Measurements from ENCODE around the gene MRPL1. TPM values are rescaled to one million over a fixed set of nuclear protein-coding genes. Genes with fewer than 3 reads are reported as not detected.

Gene MRPL1
- total and polyA plus RNA-seq, 2 donors = 45.9 to 74.7 TPM

DNA sequence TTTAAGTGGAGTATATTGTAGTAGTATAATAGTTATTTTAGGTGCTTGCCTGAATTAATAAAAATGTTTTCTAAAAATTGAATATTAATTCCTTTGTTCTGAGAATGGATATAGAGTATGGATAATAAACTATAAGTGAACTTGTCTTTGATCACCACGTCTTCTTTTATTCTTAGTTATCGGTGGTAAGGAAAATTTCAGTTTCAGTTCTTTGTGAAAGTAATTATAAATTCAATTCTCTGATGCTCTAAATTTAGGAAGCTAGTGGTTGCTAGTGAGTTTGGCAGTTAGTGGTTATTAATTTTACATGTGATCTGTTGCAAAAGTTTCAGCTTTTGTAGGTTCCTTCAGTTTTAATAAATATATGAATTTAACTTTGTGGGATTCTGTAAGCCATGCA lies 30.8 kb downstream of the MRPL1 start:
- DNase-seq (ENCODE audit: low read depth in 6 of 9, low spot score in 9 of 9) = no peak
- H3K4me3 ChIP-seq (ENCODE audit: low read length in 2 of 2) = no peak overlapping the region
- no peak overlapping the region for H3K27ac ChIP-seq (ENCODE audit: low read depth in 1 of 2, low read length in 1 of 2)
- H3K36me3 ChIP-seq (ENCODE audit: control insufficient read depth in 2 of 2, insufficient read depth in 2 of 2, low read length in 1 of 2) = peaks cover 0 to 24% of the 10 kb centered on the region in 2 donors
- 75% methylated on average over 2 of the region's 2 CpGs for WGBS
- no peaks in the 10 kb centered on the region for H3K4me1 ChIP-seq (ENCODE audit: control insufficient read depth in 2 of 2, insufficient read depth in 2 of 2, low read length in 2 of 2)
- H3K9me3 ChIP-seq (ENCODE audit: control insufficient read depth in 2 of 2, insufficient read depth in 1 of 2, low read length in 1 of 2) = no peaks in the 10 kb centered on the region
- no peaks in the 10 kb centered on the region for H3K27me3 ChIP-seq (ENCODE audit: control insufficient read depth in 2 of 2, insufficient read depth in 1 of 2, low read length in 1 of 2)

DNA sequence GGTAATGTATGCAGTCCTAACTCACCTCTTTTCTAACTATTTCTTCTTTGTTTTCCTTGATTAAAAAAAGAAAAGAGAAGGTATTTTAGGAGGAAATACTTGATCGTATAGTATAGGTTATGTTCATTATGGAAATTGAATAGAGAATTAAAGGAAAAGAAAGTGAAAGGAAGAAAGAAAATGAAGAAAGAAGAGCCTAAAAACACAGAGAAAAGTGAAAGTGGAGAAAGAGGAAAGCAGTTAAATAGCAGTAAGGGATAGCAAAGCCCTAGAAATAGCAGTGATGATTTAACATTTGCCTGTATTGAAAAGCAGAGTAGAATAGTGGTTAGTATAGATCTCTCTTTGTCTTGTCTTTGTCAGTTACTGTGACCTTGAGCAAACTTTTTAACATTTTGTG lies 37.0 kb downstream of the MRPL1 start:
- Histone ChIP-seq H3K4me3 (ENCODE audit: low read length in 2 of 2) (no peak overlapping the region), H3K9me3 (ENCODE audit: control insufficient read depth in 2 of 2, insufficient read depth in 1 of 2, low read length in 1 of 2) (no peaks in the 10 kb centered on the region), H3K36me3 (ENCODE audit: control insufficient read depth in 2 of 2, insufficient read depth in 2 of 2, low read length in 1 of 2) (peaks cover 0 to 10% of the 10 kb centered on the region in 2 donors), H3K27me3 (ENCODE audit: control insufficient read depth in 2 of 2, insufficient read depth in 1 of 2, low read length in 1 of 2) (no peaks in the 10 kb centered on the region), H3K27ac (ENCODE audit: low read depth in 1 of 2, low read length in 1 of 2) (no peak overlapping the region), H3K4me1 (ENCODE audit: control insufficient read depth in 2 of 2, insufficient read depth in 2 of 2, low read length in 2 of 2) (no peaks in the 10 kb centered on the region)
- DNase-seq (ENCODE audit: low read depth in 6 of 9, low spot score in 9 of 9) = no peak
- WGBS = 56% methylated on average over 1 of the region's 1 CpG

DNA sequence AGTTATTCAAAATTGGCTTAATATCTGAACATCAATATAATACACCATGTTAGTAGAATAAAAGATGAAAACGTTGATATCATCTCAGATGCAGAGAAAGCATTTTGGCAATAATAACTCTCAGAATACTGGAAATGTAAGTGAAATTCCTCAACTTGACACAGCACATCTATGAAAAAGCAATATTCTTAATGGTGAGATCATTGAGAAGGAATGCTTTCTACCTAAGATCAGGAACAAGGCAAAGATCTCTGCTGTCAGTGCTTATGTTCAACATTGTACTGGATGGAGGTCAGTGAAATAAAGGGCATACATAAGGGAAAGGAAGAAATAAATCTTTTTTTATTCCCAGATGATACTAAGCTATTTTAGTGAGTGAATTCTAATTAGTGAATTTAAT lies 40.6 kb downstream of the MRPL1 start:
- WGBS = 94% methylated on average over 1 of the region's 1 CpG
- no peaks in the 10 kb centered on the region for H3K9me3 ChIP-seq (ENCODE audit: control insufficient read depth in 2 of 2, insufficient read depth in 1 of 2, low read length in 1 of 2)
- DNase-seq (ENCODE audit: low read depth in 6 of 9, low spot score in 9 of 9) = no peak

DNA sequence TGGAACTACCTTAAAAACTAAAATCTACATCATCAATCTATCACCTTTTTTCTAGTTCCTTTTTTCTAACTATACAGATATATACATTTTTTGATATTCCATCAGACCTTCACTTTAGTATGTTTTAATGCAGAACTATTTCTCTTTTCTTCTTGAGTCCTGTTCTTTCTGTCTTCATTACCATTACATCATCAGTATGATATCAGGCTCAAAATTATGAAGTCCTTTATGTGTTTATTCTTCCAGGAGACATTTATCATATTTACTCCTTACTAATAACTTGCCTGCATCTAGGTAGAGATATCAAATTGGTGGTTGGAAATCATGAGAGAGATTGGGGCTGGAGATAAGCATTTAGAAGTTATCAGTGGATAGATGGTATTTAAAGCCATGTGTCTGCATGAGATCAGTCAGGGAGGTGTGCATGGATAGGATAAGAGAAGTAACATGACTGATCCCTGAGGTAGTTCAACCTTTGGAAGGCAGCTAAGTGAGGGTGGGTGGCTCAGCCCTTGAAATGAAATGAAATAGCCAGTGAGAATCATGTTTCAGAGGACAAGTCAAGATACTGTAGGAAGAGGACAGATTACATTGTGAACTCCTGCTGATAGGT lies 43.1 kb downstream of the MRPL1 start:
- Histone ChIP-seq H3K9me3 (ENCODE audit: control insufficient read depth in 2 of 2, insufficient read depth in 1 of 2, low read length in 1 of 2) (no peaks in the 10 kb centered on the region), H3K36me3 (ENCODE audit: control insufficient read depth in 2 of 2, insufficient read depth in 2 of 2, low read length in 1 of 2) (no peaks in the 10 kb centered on the region), H3K4me3 (ENCODE audit: low read length in 2 of 2) (no peak overlapping the region), H3K4me1 (ENCODE audit: control insufficient read depth in 2 of 2, insufficient read depth in 2 of 2, low read length in 2 of 2) (no peaks in the 10 kb centered on the region), H3K27me3 (ENCODE audit: control insufficient read depth in 2 of 2, insufficient read depth in 1 of 2, low read length in 1 of 2) (no peaks in the 10 kb centered on the region), H3K27ac (ENCODE audit: low read depth in 1 of 2, low read length in 1 of 2) (no peak overlapping the region)
- DNase-seq (ENCODE audit: low read depth in 6 of 9, low spot score in 9 of 9) = no peak

More for the DNA sequence above, 40.6 kb downstream of the MRPL1 start:
- Histone ChIP-seq H3K4me3 (ENCODE audit: low read length in 2 of 2) (no peak overlapping the region), H3K4me1 (ENCODE audit: control insufficient read depth in 2 of 2, insufficient read depth in 2 of 2, low read length in 2 of 2) (no peaks in the 10 kb centered on the region), H3K36me3 (ENCODE audit: control insufficient read depth in 2 of 2, insufficient read depth in 2 of 2, low read length in 1 of 2) (no peaks in the 10 kb centered on the region), H3K27me3 (ENCODE audit: control insufficient read depth in 2 of 2, insufficient read depth in 1 of 2, low read length in 1 of 2) (no peaks in the 10 kb centered on the region), H3K27ac (ENCODE audit: low read depth in 1 of 2, low read length in 1 of 2) (no peak overlapping the region)

DNA sequence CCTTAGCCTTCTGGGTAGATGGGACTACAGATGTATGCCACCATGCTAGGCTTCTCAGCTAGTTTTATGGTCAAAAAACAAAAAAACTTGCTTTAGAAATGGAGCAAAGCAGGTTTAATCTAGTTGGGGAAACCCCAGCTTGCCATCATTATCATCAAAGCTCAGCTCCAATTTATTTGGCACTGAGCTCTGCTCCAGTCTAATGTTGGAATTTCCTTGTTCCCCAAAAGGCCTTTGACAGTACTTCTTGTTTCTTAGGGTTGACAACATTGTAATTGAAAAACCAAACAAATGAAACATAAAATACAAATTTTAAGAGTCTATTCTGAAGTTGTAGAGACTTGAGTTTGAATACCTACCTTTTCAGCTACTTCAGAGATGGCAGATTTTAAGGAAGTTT lies 48.0 kb downstream of the MRPL1 start:
- Histone ChIP-seq H3K27ac (ENCODE audit: low read depth in 1 of 2, low read length in 1 of 2) (no peak overlapping the region), H3K9me3 (ENCODE audit: control insufficient read depth in 2 of 2, insufficient read depth in 1 of 2, low read length in 1 of 2) (no peaks in the 10 kb centered on the region), H3K27me3 (ENCODE audit: control insufficient read depth in 2 of 2, insufficient read depth in 1 of 2, low read length in 1 of 2) (no peaks in the 10 kb centered on the region), H3K4me1 (ENCODE audit: control insufficient read depth in 2 of 2, insufficient read depth in 2 of 2, low read length in 2 of 2) (no peaks in the 10 kb centered on the region), H3K36me3 (ENCODE audit: control insufficient read depth in 2 of 2, insufficient read depth in 2 of 2, low read length in 1 of 2) (no peaks in the 10 kb centered on the region), H3K4me3 (ENCODE audit: low read length in 2 of 2) (no peak overlapping the region)
- DNase-seq (ENCODE audit: low read depth in 6 of 9, low spot score in 9 of 9) = no peak

DNA sequence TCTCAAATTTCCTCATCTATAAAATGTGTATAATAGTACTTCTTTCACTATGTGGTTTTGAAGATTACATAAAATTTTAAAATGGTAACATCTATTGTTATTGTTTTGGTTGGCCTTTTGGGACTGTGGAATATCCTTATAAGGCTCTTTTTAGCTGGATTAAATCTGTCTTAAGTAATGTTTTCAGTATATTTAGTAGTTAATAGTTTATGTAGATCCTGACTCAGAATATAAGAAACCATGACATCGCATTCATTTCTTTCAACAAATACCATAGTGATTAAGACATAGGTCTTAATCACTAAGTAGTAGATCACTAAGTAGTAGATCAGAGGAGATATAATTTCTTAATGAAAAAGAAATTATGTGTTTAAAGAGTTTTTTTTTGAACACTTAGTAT lies 48.5 kb downstream of the MRPL1 start:
- Histone ChIP-seq H3K9me3 (ENCODE audit: control insufficient read depth in 2 of 2, insufficient read depth in 1 of 2, low read length in 1 of 2) (no peaks in the 10 kb centered on the region), H3K27ac (ENCODE audit: low read depth in 1 of 2, low read length in 1 of 2) (no peak overlapping the region), H3K4me1 (ENCODE audit: control insufficient read depth in 2 of 2, insufficient read depth in 2 of 2, low read length in 2 of 2) (no peaks in the 10 kb centered on the region), H3K4me3 (ENCODE audit: low read length in 2 of 2) (no peak overlapping the region), H3K36me3 (ENCODE audit: control insufficient read depth in 2 of 2, insufficient read depth in 2 of 2, low read length in 1 of 2) (no peaks in the 10 kb centered on the region), H3K27me3 (ENCODE audit: control insufficient read depth in 2 of 2, insufficient read depth in 1 of 2, low read length in 1 of 2) (no peaks in the 10 kb centered on the region)
- 99% methylated on average over 1 of the region's 1 CpG for WGBS
- no peak for DNase-seq (ENCODE audit: low read depth in 6 of 9, low spot score in 9 of 9)

DNA sequence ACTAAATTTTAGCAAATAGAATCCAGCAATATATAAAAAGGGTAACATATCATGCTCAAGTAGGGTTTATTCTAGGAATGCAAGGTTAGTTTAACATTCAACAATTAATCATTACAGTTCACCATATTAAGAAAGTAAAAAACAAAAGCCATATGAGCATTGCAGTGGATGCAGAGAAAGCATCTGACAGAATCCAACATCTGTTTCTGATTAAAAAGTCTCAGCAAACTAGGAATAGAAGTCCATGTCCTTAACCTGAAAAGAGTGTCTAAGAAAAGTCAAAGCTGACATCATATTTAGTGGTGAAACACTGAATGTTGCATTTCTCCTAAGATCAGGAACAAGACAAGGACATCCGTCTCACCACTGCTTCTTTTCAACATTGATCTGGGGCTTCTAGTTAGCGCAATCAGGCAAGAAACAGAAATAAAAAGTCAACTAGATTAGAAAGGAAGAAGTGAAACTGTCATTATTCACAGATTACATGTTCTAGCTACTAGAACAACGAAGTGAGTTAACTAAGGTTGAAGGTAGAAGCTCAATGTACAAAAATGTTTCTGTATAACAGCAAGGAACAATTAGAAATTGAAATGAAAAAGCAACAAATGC lies 49.3 kb downstream of the MRPL1 start:
- H3K27me3 ChIP-seq (ENCODE audit: control insufficient read depth in 2 of 2, insufficient read depth in 1 of 2, low read length in 1 of 2) = no peaks in the 10 kb centered on the region
- no peak overlapping the region for H3K27ac ChIP-seq (ENCODE audit: low read depth in 1 of 2, low read length in 1 of 2)
- no peaks in the 10 kb centered on the region for H3K4me1 ChIP-seq (ENCODE audit: control insufficient read depth in 2 of 2, insufficient read depth in 2 of 2, low read length in 2 of 2)
- H3K4me3 ChIP-seq (ENCODE audit: low read length in 2 of 2) = no peak overlapping the region
- no peak for DNase-seq (ENCODE audit: low read depth in 6 of 9, low spot score in 9 of 9)
- 96% methylated on average over 3 of the region's 3 CpGs for WGBS
- H3K36me3 ChIP-seq (ENCODE audit: control insufficient read depth in 2 of 2, insufficient read depth in 2 of 2, low read length in 1 of 2) = no peaks in the 10 kb centered on the region
- no peaks in the 10 kb centered on the region for H3K9me3 ChIP-seq (ENCODE audit: control insufficient read depth in 2 of 2, insufficient read depth in 1 of 2, low read length in 1 of 2)

DNA sequence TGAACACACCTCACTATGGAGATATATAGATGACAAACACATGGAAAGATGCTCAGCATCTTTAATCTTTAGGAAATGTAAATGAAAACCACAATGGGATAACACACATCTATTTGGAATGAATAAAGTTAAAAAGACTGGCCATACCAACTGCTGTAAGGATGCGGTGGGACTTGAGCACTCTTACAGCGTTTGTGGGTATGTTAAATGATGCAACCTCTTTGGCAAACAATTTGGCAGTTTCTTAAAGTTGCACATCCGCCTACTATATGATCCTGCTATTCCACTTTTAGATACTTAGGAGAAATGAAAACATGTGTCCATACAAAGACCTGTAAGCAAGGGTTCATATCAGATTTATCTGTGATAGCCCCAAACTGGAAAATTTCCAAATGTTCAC lies 50.7 kb downstream of the MRPL1 start:
- WGBS = 96% methylated on average over 3 of the region's 3 CpGs
- no peaks in the 10 kb centered on the region for H3K27me3 ChIP-seq (ENCODE audit: control insufficient read depth in 2 of 2, insufficient read depth in 1 of 2, low read length in 1 of 2)
- no peaks in the 10 kb centered on the region for H3K9me3 ChIP-seq (ENCODE audit: control insufficient read depth in 2 of 2, insufficient read depth in 1 of 2, low read length in 1 of 2)
- H3K36me3 ChIP-seq (ENCODE audit: control insufficient read depth in 2 of 2, insufficient read depth in 2 of 2, low read length in 1 of 2) = no peaks in the 10 kb centered on the region
- no peaks in the 10 kb centered on the region for H3K4me1 ChIP-seq (ENCODE audit: control insufficient read depth in 2 of 2, insufficient read depth in 2 of 2, low read length in 2 of 2)
- no peak overlapping the region for H3K4me3 ChIP-seq (ENCODE audit: low read length in 2 of 2)
- DNase-seq (ENCODE audit: low read depth in 6 of 9, low spot score in 9 of 9) = no peak
- H3K27ac ChIP-seq (ENCODE audit: low read depth in 1 of 2, low read length in 1 of 2) = no peak overlapping the region

DNA sequence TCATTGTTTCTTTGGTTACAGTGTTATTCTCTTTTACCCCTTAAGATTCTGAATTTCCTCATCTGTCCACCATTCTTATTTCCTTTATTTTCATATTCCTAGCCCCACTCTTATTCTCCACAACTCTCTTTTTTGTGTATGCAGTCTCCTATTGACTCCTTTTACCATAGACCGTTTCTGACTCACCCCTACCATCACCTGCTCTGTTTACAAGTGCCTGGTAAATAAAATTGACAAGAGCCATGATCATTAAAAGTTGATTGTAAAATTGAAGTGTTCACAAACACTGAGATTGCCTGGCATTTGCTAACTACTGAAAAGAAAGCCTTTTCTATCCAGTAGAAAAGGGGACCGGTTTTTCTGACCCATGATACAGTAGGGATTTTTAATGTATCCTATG lies 54.4 kb downstream of the MRPL1 start:
- Histone ChIP-seq H3K4me1 (ENCODE audit: control insufficient read depth in 2 of 2, insufficient read depth in 2 of 2, low read length in 2 of 2) (no peaks in the 10 kb centered on the region), H3K36me3 (ENCODE audit: control insufficient read depth in 2 of 2, insufficient read depth in 2 of 2, low read length in 1 of 2) (no peaks in the 10 kb centered on the region), H3K27ac (ENCODE audit: low read depth in 1 of 2, low read length in 1 of 2) (no peak overlapping the region), H3K9me3 (ENCODE audit: control insufficient read depth in 2 of 2, insufficient read depth in 1 of 2, low read length in 1 of 2) (no peaks in the 10 kb centered on the region), H3K27me3 (ENCODE audit: control insufficient read depth in 2 of 2, insufficient read depth in 1 of 2, low read length in 1 of 2) (no peaks in the 10 kb centered on the region), H3K4me3 (ENCODE audit: low read length in 2 of 2) (no peak overlapping the region)
- 98% methylated on average over 2 of the region's 2 CpGs for WGBS
- no peak for DNase-seq (ENCODE audit: low read depth in 6 of 9, low spot score in 9 of 9)
